ENCODE measurements around the gene NT5C1A.

The NT5C1A gene

GRCh38 chr1:39675220-39675619 lies 3.3 kb upstream of the NT5C1A start:
- no peak for TF ChIP-seq ZNF596 (tag by site-specific recombination; IDR thresholded peaks at IDR 0.05)
- TF ChIP-seq ZNF112 (tag by site-specific recombination; IDR thresholded peaks at IDR 0.05), result no peak
- TF ChIP-seq ZNF776 (tag by site-specific recombination; IDR thresholded peaks at IDR 0.05; ENCODE audit: borderline replicate concordance), result no peak
- no peak for TF ChIP-seq ZNF529 (tag by site-specific recombination; IDR thresholded peaks at IDR 0.05; ENCODE audit: insufficient replicate concordance)
- no peak for TF ChIP-seq ZBTB8A (tag by site-specific recombination; IDR thresholded peaks at IDR 0.05)
- TF ChIP-seq YY2 (tag by site-specific recombination; IDR thresholded peaks at IDR 0.05), result no peak
- TF ChIP-seq ZNF513 (tag by site-specific recombination; IDR thresholded peaks at IDR 0.05), result no peak
- TF ChIP-seq ZNF211 (tag by site-specific recombination; IDR thresholded peaks at IDR 0.05; ENCODE audit: low read depth), result no peak
- no peak for TF ChIP-seq IKZF3 (tag by site-specific recombination; IDR thresholded peaks at IDR 0.05)
- TF ChIP-seq ZNF239 (tag by site-specific recombination; IDR thresholded peaks at IDR 0.05), result no peak
- TF ChIP-seq ZSCAN18 (tag by site-specific recombination; IDR thresholded peaks at IDR 0.05), result no peak
- no peak for TF ChIP-seq ZNF521 (tag by site-specific recombination; IDR thresholded peaks at IDR 0.05)
- no peak for TF ChIP-seq GFI1B (tag by site-specific recombination; IDR thresholded peaks at IDR 0.05)
- ChIA-PET CTCF (interaction anchor here (1.1 to 10.1 kb wide), 2 partner anchors 18 to 26 kb away, joined by 4 to 181 read pairs; no protein-coding TSS in a partner anchor), POLR2A (interaction anchor here (0.6 kb wide), 1 partner anchor 37 kb away, joined by 3 read pairs; no protein-coding TSS in a partner anchor)
- no peak overlapping the region for H3K4me3 ChIP-seq (ENCODE audit: low read depth, low read length)
- H3K4me1 ChIP-seq (ENCODE audit: control insufficient read depth, insufficient read depth, low read length), result no peaks in the 10 kb centered on the region; the same call in 1 of the 2 replicates
- H3K27ac ChIP-seq (ENCODE audit: extremely low read depth, low read depth, low read length), result no peak overlapping the region
- H3K9me3 ChIP-seq (ENCODE audit: control insufficient read depth, insufficient read depth, low read depth, low read length), result no peaks in the 10 kb centered on the region
- H3K36me3 ChIP-seq (ENCODE audit: control insufficient read depth in 2 of 2, insufficient read depth in 1 of 2, low read length in 2 of 2), result no peaks in the 10 kb centered on the region

GRCh38 chr1:39673215-39673614 lies 1.3 kb upstream of the NT5C1A start:
- Histone ChIP-seq H3K27ac (ENCODE audit: extremely low read depth, low read depth, low read length) (no peak overlapping the region), H3K9me3 (ENCODE audit: control insufficient read depth, insufficient read depth, low read depth, low read length) (no peaks in the 10 kb centered on the region), H3K4me3 (ENCODE audit: low read depth, low read length) (no peak overlapping the region), H3K4me1 (ENCODE audit: control insufficient read depth, insufficient read depth, low read length) (no peaks in the 10 kb centered on the region; the same call in 1 of the 2 replicates), H3K36me3 (ENCODE audit: control insufficient read depth in 2 of 2, insufficient read depth in 1 of 2, low read length in 2 of 2) (no peaks in the 10 kb centered on the region)
- ChIA-PET CTCF (interaction anchor here (0.6 to 10.1 kb wide), 6 partner anchors 8 to 47 kb away, joined by 3 to 181 read pairs (median 4); no protein-coding TSS in a partner anchor), POLR2A (no interaction called here)
- TF ChIP-seq SETDB1 (IDR thresholded peaks at IDR 0.05; ENCODE audit: insufficient read length, low read length), result peak; percentile 36
- no peak for TF ChIP-seq ZNF473 (tag by site-specific recombination; IDR thresholded peaks at IDR 0.05)
- TF ChIP-seq KLF7 (tag by site-specific recombination; IDR thresholded peaks at IDR 0.05; ENCODE audit: borderline replicate concordance), result no peak
- TF ChIP-seq ZSCAN5A (tag by site-specific recombination; IDR thresholded peaks at IDR 0.05), result no peak
- no peak for TF ChIP-seq ZNF391 (tag by site-specific recombination; IDR thresholded peaks at IDR 0.05; ENCODE audit: borderline replicate concordance, low read depth)
- TF ChIP-seq ZNF157 (tag by site-specific recombination; IDR thresholded peaks at IDR 0.05), result no peak

All from HEK293 (cell line).